Urinary bladder (tissue), 4 donors: ENCODE data around the gene CLIP4. TPM values are rescaled to one million over a fixed set of nuclear protein-coding genes. Genes with fewer than 3 reads are reported as not detected.
"Not testable (repeated sequence)": the region's sequence is repeated elsewhere in the genome, so short reads cannot be mapped to it uniquely, and the experiment has no call there.

Experiments
- DNase-seq: peaks from one replicate; pipeline ENCODE4 v3.0.0-alpha.2; 2015; ENCODE audit errors: extremely low spot score
- H3K27ac ChIP-seq: one replicate; pipeline ENCODE4 v1.5.1; 2013; ENCODE audit warnings: low read depth, mild to moderate bottlenecking, moderate library complexity
- H3K36me3 ChIP-seq: one replicate; pipeline ENCODE4 v1.6.1; 2013; ENCODE audit warnings: mild to moderate bottlenecking, moderate library complexity; ENCODE audit not compliant: insufficient read depth
- H3K4me1 ChIP-seq: one replicate; pipeline ENCODE4 v1.6.1; 2013; ENCODE audit warnings: mild to moderate bottlenecking, moderate library complexity; ENCODE audit not compliant: insufficient read depth
- H3K4me3 ChIP-seq: one replicate; pipeline ENCODE4 v1.5.1; 2013; ENCODE audit warnings: low read depth, low read length
- WGBS: extraction: QIAGEN DNeasy Blood & Tissue Kit; methylation state at CpG from one replicate; pipeline ENCODE4 v1.1.7; 2013; 5-methylcytosine and 5-hydroxymethylcytosine counted together
- polyA plus RNA-seq: library from polyadenylated mRNA; stranded (reverse); fragments of 200-250 nt; gene quantifications from one replicate; pipeline ENCODE4 v1.2.3, GENCODE V29; 2013
- total RNA-seq: library from RNA; depleted of rRNA; stranded (reverse); fragments of >200 nt; gene quantifications from one replicate; pipeline ENCODE4 v1.2.3, GENCODE V29; 2014
- donor health status: healthy with polysubstance abuse.
- donor health status: healthy.

The CLIP4 gene
- total and polyA plus RNA-seq, 2 donors: 39.8 to 58.1 TPM

- WGBS: 89% methylated on average over 12 of the region's 12 CpGs
- DNase-seq: no peak
- H3K27ac ChIP-seq: no peak overlapping the region
- no peak overlapping the region for H3K4me3 ChIP-seq
- no peaks in the 10 kb centered on the region for H3K36me3 ChIP-seq
- no peaks in the 10 kb centered on the region for H3K4me1 ChIP-seq
Measured at GRCh38 chr2:29080886-29081743, 34.1 kb upstream of the CLIP4 start.

- H3K4me3 ChIP-seq: no peak overlapping the region
- H3K36me3 ChIP-seq: no peaks in the 10 kb centered on the region
- 91% methylated on average over 5 of the region's 5 CpGs for WGBS
- H3K4me1 ChIP-seq: no peaks in the 10 kb centered on the region
- no peak overlapping the region for H3K27ac ChIP-seq
- no peak for DNase-seq
Measured at GRCh38 chr2:29082804-29083495, 32.3 kb upstream of the CLIP4 start.

- Histone ChIP-seq H3K36me3 (no peaks in the 10 kb centered on the region), H3K4me3 (no peak overlapping the region), H3K4me1 (no peaks in the 10 kb centered on the region), H3K27ac (no peak overlapping the region)
- no peak for DNase-seq
- WGBS: 96% methylated on average over 1 of the region's 1 CpG
Measured at GRCh38 chr2:29084554-29084953, 30.7 kb upstream of the CLIP4 start.

GRCh38 chr2:29090311-29090710 lies 24.9 kb upstream of the CLIP4 start:
- 89% methylated on average over 7 of the region's 7 CpGs for WGBS
- not testable (repeated sequence) for H3K27ac ChIP-seq, H3K4me1 ChIP-seq, H3K36me3 ChIP-seq, H3K4me3 ChIP-seq, DNase-seq

- Histone ChIP-seq H3K27ac (no peak overlapping the region), H3K36me3 (no peaks in the 10 kb centered on the region), H3K4me1 (no peaks in the 10 kb centered on the region), H3K4me3 (no peak overlapping the region)
- no peak for DNase-seq
- 93% methylated on average over 8 of the region's 8 CpGs for WGBS
Measured at GRCh38 chr2:29096969-29097368, 18.2 kb upstream of the CLIP4 start.

- Histone ChIP-seq H3K4me1 (no peaks in the 10 kb centered on the region), H3K4me3 (no peak overlapping the region), H3K36me3 (no peaks in the 10 kb centered on the region), H3K27ac (no peak overlapping the region)
- no peak for DNase-seq
- 77% methylated on average over 6 of the region's 6 CpGs for WGBS
Measured at GRCh38 chr2:29097569-29097968, 17.6 kb upstream of the CLIP4 start.

- 90% methylated on average over 1 of the region's 1 CpG for WGBS
- no peaks in the 10 kb centered on the region for H3K4me1 ChIP-seq
- no peak overlapping the region for H3K4me3 ChIP-seq
- no peak overlapping the region for H3K27ac ChIP-seq
- DNase-seq: no peak
- no peaks in the 10 kb centered on the region for H3K36me3 ChIP-seq
Measured at GRCh38 chr2:29100564-29100963, 14.7 kb upstream of the CLIP4 start.

- WGBS: 82% methylated on average over 5 of the region's 5 CpGs
- H3K4me1 ChIP-seq: no peaks in the 10 kb centered on the region
Measured at GRCh38 chr2:29104688-29105087, 10.5 kb upstream of the CLIP4 start.

GRCh38 chr2:29105375-29105774 lies 9.8 kb upstream of the CLIP4 start:
- DNase-seq: no peak
- H3K36me3 ChIP-seq: no peaks in the 10 kb centered on the region
- no peak overlapping the region for H3K27ac ChIP-seq
- WGBS: 59% methylated on average over 2 of the region's 2 CpGs
- no peak overlapping the region for H3K4me3 ChIP-seq
- H3K4me1 ChIP-seq: no peaks in the 10 kb centered on the region

More at GRCh38 chr2:29104688-29105087, 10.5 kb upstream of the CLIP4 start:
- no peak overlapping the region for H3K27ac ChIP-seq
- H3K4me3 ChIP-seq: no peak overlapping the region
- no peaks in the 10 kb centered on the region for H3K36me3 ChIP-seq
- DNase-seq: no peak

GRCh38 chr2:29106256-29106655 lies 9.0 kb upstream of the CLIP4 start:
- H3K27ac ChIP-seq: no peak overlapping the region
- H3K4me1 ChIP-seq: no peaks in the 10 kb centered on the region
- H3K4me3 ChIP-seq: no peak overlapping the region
- no peak for DNase-seq
- WGBS: 88% methylated on average over 3 of the region's 3 CpGs
- no peaks in the 10 kb centered on the region for H3K36me3 ChIP-seq

GRCh38 chr2:29106980-29107388 lies 8.2 kb upstream of the CLIP4 start:
- WGBS: 62% methylated on average over 2 of the region's 2 CpGs
- no peaks in the 10 kb centered on the region for H3K4me1 ChIP-seq
- H3K36me3 ChIP-seq: no peaks in the 10 kb centered on the region
- no peak overlapping the region for H3K27ac ChIP-seq
- H3K4me3 ChIP-seq: no peak overlapping the region
- no peak for DNase-seq

- DNase-seq, H3K4me1 ChIP-seq, H3K36me3 ChIP-seq, H3K4me3 ChIP-seq, H3K27ac ChIP-seq: not testable (repeated sequence)
- WGBS: 93% methylated on average over 3 of the region's 3 CpGs
Measured at GRCh38 chr2:29107547-29107946, 7.7 kb upstream of the CLIP4 start.

- no peak overlapping the region for H3K27ac ChIP-seq
Measured at GRCh38 chr2:29108225-29108624, 7.0 kb upstream of the CLIP4 start.

GRCh38 chr2:29109246-29109645 lies 6.0 kb upstream of the CLIP4 start:
- H3K4me3 ChIP-seq: no peak overlapping the region
- no peak overlapping the region for H3K27ac ChIP-seq
- WGBS: 96% methylated on average over 2 of the region's 2 CpGs
- DNase-seq: no peak
- H3K36me3 ChIP-seq: no peaks in the 10 kb centered on the region
- no peaks in the 10 kb centered on the region for H3K4me1 ChIP-seq

More at GRCh38 chr2:29108225-29108624, 7.0 kb upstream of the CLIP4 start:
- no peaks in the 10 kb centered on the region for H3K4me1 ChIP-seq
- 87% methylated on average over 8 of the region's 8 CpGs for WGBS
- no peaks in the 10 kb centered on the region for H3K36me3 ChIP-seq
- H3K4me3 ChIP-seq: no peak overlapping the region
- no peak for DNase-seq
